Glutamatergic neuron (in vitro differentiated cells): ENCODE results near the gene KASH5. TPM values are rescaled to one million over a fixed set of nuclear protein-coding genes. Genes with fewer than 3 reads are reported as not detected.
"Not testable (repeated sequence)": the region's sequence is repeated elsewhere in the genome, so short reads cannot be mapped to it uniquely, and the experiment has no call there.

Source experiments
- DNase-seq: peaks from one replicate; pipeline ENCODE4 v3.0.0; 2022
- H3K27ac Mint-ChIP-seq: one replicate; pipeline ENCODE4 v1.8.0; 2020; ENCODE audit warnings: mild to moderate bottlenecking, mixed read lengths, inconsistent platforms; ENCODE audit not compliant: unreplicated experiment
- H3K27me3 Mint-ChIP-seq: one replicate; pipeline ENCODE4 v1.8.0; 2020; ENCODE audit warnings: mild to moderate bottlenecking, moderate library complexity, mixed read lengths, inconsistent platforms; ENCODE audit not compliant: unreplicated experiment
- H3K36me3 Mint-ChIP-seq: one replicate; pipeline ENCODE4 v1.8.0; 2020; ENCODE audit warnings: mild to moderate bottlenecking, mixed read lengths, inconsistent platforms; ENCODE audit not compliant: unreplicated experiment
- H3K4me1 Mint-ChIP-seq: one replicate; pipeline ENCODE4 v1.8.0; 2020; ENCODE audit warnings: mild to moderate bottlenecking, low read depth, mixed read lengths, inconsistent platforms; ENCODE audit not compliant: unreplicated experiment
- H3K4me3 Mint-ChIP-seq: one replicate; pipeline ENCODE4 v1.8.0; 2020; ENCODE audit warnings: mild to moderate bottlenecking, mixed read lengths, inconsistent platforms; ENCODE audit not compliant: unreplicated experiment
- H3K9me3 Mint-ChIP-seq: one replicate; pipeline ENCODE4 v1.8.0; 2020; ENCODE audit warnings: mild to moderate bottlenecking, moderate library complexity, mixed read lengths, inconsistent platforms; ENCODE audit not compliant: unreplicated experiment
- CTCF ChIP-seq: fragments of 200-600 bp; sonication (generic); IDR thresholded peaks from one replicate; pipeline ENCODE4 v1.5.0; 2021; ENCODE audit not compliant: partially characterized antibody, unreplicated experiment
- total RNA-seq: library from RNA; stranded (reverse); fragmentation: NEBNext Ultra II Directional; extraction: Animal tissue kit (Norgen Biotek cat#: 25700); gene quantifications from one replicate; pipeline ENCODE4 v1.2.1, GENCODE V29; 2021; ENCODE audit not compliant: unreplicated experiment

The KASH5 gene
- total RNA-seq, 1 donor from 2014 or later = 0.49 TPM

- H3K4me3 Mint-ChIP-seq = peak within 1 kb of the TSS; percentile 98
- TF ChIP-seq CTCF = no peak
- H3K27ac Mint-ChIP-seq = peak within 1 kb of the TSS; percentile 96
- H3K4me1 Mint-ChIP-seq = peaks cover 29% of the 10 kb centered on the region
- DNase-seq = peak; percentile 87
- H3K36me3 Mint-ChIP-seq = no peaks in the 10 kb centered on the region
- peaks cover 22% of the 10 kb centered on the region for H3K27me3 Mint-ChIP-seq
- peaks cover 18% of the 10 kb centered on the region for H3K9me3 Mint-ChIP-seq
These were observed 53.3 kb downstream of the KASH5 start, which contains the start of gene SLC17A7 for GRCh38 chr19:49441210-49441959. Gene SLC17A7 (minus strand): TSS chr19:49441527. CDS start chr19:49441379, 148 bp downstream.

- Mint-ChIP-seq H3K9me3 (peaks cover 17% of the 10 kb centered on the region), H3K27me3 (peaks cover 22% of the 10 kb centered on the region), H3K36me3 (no peaks in the 10 kb centered on the region), H3K4me1 (peaks cover 26% of the 10 kb centered on the region), H3K27ac (peak overlapping the region; percentile 96), H3K4me3 (peak overlapping the region; percentile 88)
- no peak for DNase-seq
- TF ChIP-seq CTCF = no peak
These were observed 53.9 kb downstream of the KASH5 start for GRCh38 chr19:49441960-49442350.

- peaks cover 16% of the 10 kb centered on the region for H3K9me3 Mint-ChIP-seq
- DNase-seq = peak; percentile 64
- TF ChIP-seq CTCF = no peak
- peaks cover 24% of the 10 kb centered on the region for H3K4me1 Mint-ChIP-seq
- peak overlapping the region; percentile 88 for H3K4me3 Mint-ChIP-seq
- H3K36me3 Mint-ChIP-seq = no peaks in the 10 kb centered on the region
- peak overlapping the region; percentile 96 for H3K27ac Mint-ChIP-seq
- peaks cover 19% of the 10 kb centered on the region for H3K27me3 Mint-ChIP-seq
These were observed 54.3 kb downstream of the KASH5 start for GRCh38 chr19:49442354-49442753.

GRCh38 chr19:49442771-49443365 is 54.8 kb downstream of the KASH5 start:
- Mint-ChIP-seq H3K36me3 (no peaks in the 10 kb centered on the region), H3K27ac (peak overlapping the region; percentile 96), H3K4me3 (peak overlapping the region; percentile 88), H3K9me3 (peaks cover 14% of the 10 kb centered on the region), H3K4me1 (peaks cover 22% of the 10 kb centered on the region), H3K27me3 (peaks cover 18% of the 10 kb centered on the region)
- TF ChIP-seq CTCF = no peak
- DNase-seq = peak; percentile 100

GRCh38 chr19:49443366-49444099 is 55.5 kb downstream of the KASH5 start:
- peaks cover 18% of the 10 kb centered on the region for H3K9me3 Mint-ChIP-seq
- no peaks in the 10 kb centered on the region for H3K36me3 Mint-ChIP-seq
- peak; percentile 79 for TF ChIP-seq CTCF
- DNase-seq = peak; percentile 96
- H3K27me3 Mint-ChIP-seq = peaks cover 15% of the 10 kb centered on the region
- peak overlapping the region; percentile 88 for H3K4me3 Mint-ChIP-seq
- H3K4me1 Mint-ChIP-seq = peaks cover 20% of the 10 kb centered on the region
- peak overlapping the region; percentile 72 for H3K27ac Mint-ChIP-seq

- H3K4me1 Mint-ChIP-seq = peaks cover 14% of the 10 kb centered on the region
- peak overlapping the region; percentile 88 for H3K4me3 Mint-ChIP-seq
- peaks cover 15% of the 10 kb centered on the region for H3K27me3 Mint-ChIP-seq
- peak overlapping the region; percentile 83 for H3K27ac Mint-ChIP-seq
- peaks cover 15% of the 10 kb centered on the region for H3K9me3 Mint-ChIP-seq
- H3K36me3 Mint-ChIP-seq, DNase-seq: not testable (repeated sequence)
These were observed 56.2 kb downstream of the KASH5 start for GRCh38 chr19:49444100-49444700.
